Epithelial cell of prostate (primary cell): ENCODE data around the gene AKAP6.

Experiments
- DNase-seq: peaks from one replicate; pipeline ENCODE4 v3.0.0-alpha.2; 2011; ENCODE audit warnings: low read depth, low spot score
- H3K27ac ChIP-seq: fragments of 450-650 bp; 2 replicates; pipeline ENCODE4 v1.5.1; 2017; ENCODE audit warnings: mild to moderate bottlenecking

AKAP6 gene

DNA sequence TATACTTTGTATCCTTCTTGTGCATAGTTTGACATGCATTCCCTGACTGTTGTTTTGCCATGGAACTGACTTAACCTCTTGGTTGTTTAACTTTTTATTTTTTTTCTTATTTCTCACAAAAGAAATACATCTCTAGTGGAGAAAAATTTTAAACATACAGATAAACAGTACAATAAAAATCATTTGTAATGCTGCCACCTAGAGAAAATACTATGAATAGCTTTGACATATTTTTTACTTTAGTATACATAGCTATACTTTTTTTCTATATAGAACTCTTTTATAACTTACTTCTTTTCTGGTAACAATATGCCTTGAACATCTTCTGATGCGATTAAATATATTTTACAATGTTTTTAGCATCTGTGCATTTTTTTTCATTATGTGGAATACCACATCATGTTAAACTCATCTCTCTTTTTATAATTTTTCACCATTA is 184.5 kb downstream of the AKAP6 start:
- peak overlapping the region; percentile 43 for H3K27ac ChIP-seq
- no peak for DNase-seq

DNA sequence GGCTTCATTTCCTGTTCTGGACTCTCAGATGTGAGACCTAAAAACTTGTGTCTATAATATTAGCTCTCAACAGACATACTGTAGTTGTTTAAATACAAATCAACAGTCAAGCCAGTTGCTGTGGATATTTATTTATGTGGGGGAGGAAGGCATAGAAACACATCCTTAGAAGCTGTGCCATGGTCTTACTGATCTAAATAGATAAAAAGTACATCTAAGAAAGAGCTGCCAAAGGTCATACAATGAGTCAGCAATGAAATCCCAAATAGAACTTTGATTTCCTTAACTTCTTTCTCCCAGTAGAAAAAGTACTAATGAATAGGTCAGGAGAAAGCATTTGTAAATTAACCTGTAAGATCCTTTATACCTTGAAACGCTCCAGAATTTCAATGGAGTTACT is 185.1 kb downstream of the AKAP6 start:
- H3K27ac ChIP-seq: peak overlapping the region; percentile 43
- no peak for DNase-seq

DNA sequence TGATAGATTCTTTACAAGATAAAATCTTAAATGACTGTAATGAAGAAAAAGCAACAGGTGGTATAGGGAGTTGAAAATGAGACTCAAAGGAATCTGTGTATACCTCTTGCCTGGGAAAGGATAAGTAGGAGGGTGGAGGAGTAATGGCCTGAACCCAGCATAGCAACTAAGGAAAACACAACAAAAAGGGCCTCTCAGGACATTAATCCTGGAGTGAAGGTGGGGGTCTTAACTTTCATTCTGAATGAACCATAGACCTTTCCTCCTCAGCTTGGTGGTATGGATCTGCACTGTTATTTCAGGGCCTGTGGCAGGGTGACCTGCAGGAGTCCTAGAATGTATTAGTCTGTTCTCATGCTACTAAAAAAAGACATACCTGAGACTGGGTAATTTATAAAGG is 185.6 kb downstream of the AKAP6 start:
- no peak overlapping the region for H3K27ac ChIP-seq
- DNase-seq: no peak

DNA sequence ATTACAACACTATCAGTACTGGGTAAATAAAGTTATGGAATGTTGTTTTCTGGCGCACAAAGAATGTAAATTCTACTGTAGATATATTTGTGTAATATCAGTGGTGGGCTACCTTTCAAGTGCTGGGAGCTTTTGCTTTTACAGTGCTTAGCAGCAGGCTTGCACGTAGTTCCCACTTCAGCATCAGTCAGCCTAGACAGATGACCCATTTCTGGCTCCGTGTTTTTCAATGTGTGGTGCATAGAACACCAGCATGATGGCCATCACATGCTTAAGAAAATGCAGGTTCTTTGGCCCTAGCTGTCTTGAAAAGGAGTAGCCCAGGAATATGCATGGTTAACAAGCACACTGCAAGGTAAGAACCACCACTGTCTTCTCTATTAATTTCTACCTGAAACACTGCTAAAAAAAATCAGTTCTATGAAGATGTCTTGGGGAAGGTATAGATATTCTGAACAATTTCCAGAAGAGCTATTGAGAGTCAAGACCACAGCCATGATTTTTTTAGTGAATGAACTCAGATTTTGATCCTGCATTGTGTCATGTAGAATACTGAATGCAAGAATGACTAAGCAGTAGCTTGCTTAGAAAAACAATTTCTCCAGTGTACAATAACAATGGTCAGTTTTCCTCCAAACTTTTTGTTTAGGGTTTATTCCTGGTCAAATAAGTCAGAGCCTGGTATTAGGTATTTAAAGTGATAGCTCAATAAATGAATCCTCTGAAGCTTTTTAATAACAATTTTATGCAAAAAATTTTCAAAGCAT is 195.7 kb downstream of the AKAP6 start:
- H3K27ac ChIP-seq: no peak overlapping the region
- no peak for DNase-seq

DNA sequence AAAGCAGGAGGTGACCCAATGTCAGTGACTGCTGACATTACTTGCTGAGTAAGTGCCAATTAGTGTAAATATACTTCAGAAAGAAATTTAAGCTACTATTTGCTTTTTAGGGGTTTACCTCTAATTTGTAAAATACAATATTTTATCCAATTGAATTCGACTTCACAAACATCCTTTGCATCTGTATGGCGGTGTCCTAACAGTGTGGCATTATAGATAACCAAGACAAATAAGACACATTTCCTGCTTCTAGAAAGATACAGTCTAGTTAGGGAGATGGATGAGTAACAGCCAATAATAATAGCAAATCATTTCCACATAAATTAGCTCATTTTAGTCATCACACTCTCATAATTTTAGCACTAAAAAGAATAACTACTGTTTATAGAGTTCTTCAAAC is 196.5 kb downstream of the AKAP6 start:
- no peak for DNase-seq

DNA sequence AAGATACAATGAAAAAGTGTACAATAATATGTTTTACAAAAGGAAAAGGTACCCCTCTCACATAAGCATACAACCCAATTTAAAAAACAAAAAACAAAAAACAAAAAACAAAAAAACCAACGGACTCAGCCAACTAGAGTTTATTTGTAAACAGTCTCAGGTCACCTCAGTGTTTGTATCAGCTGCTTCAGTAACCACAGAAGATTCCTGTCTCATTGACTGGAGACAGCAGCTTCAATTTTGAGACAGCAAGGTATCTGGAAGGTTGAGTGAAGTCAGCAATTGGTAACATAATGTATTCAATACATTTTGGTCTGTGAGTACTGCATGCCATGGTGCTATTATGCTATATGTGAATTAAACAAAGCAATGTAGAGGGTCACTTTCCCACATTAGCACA is 201.7 kb downstream of the AKAP6 start:
- no peak overlapping the region for H3K27ac ChIP-seq

More for the DNA sequence above, 196.5 kb downstream of the AKAP6 start:
- H3K27ac ChIP-seq: no peak overlapping the region

DNA sequence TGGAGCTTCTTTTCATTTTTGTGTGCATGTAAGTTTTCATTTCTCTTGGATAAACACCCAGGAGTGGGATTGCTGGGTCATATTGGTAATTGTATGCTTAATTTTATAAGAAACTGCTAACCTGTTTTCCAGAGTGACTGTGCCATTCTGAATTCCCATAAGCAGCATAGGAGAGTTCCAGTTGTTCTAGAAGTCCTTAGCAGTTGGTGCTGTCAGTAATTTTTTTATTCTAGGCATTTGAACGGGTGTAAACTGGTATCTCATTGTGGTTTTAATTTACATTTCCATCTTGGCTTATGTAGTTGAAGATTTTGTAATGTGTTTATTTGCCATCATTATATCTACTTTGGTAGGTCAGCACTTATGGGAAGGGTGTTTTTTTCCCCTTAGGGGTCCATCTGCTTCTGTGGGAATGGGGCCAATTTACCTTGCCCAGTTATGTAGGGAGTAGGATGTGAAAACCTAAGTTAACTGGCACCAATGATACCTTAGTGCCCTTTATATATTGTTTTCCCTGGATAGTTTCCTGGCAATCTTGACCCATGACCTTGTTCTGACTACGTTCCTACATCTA is 202.9 kb downstream of the AKAP6 start:
- no peak overlapping the region for H3K27ac ChIP-seq
- DNase-seq: no peak

More for the DNA sequence above, 201.7 kb downstream of the AKAP6 start:
- DNase-seq: no peak

DNA sequence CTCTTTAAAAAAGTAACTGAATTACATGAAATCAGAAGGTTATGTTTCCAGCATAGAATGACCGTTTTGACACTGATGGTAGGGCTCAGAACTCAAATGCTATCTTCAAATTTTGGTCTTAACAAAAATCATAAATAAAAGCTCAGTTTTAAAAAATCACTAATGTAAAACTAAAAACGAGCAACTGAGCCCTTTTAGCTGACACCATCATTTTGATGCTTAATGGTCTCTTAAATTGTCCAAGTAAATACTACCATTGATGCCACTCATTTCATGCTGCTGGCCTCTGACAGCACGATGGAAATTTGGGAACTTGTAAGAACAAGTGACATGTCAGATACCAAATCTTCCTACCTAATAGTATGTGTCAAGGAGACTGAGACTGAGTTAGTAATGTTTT is 205.0 kb downstream of the AKAP6 start:
- no peak for DNase-seq
- H3K27ac ChIP-seq: no peak overlapping the region

DNA sequence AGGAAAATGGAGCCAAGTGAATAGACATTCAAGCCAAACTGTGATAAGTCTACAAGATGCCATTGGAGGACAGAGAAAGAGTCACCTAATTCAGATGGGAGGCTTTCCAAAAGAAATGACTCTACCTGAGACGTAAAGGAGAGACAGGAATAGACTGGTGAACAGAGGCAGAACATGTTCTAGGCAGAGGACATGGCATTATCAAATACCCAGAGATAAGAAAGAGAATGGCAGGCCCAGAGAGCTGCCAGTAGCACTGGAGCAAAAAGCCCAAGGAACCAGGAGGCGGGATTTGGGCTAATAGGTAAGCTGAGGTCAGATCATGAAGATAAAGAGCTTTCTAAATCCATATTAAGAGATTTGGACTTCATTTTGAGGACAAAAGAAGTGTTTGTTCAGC is 207.1 kb downstream of the AKAP6 start:
- no peak overlapping the region for H3K27ac ChIP-seq
- no peak for DNase-seq

DNA sequence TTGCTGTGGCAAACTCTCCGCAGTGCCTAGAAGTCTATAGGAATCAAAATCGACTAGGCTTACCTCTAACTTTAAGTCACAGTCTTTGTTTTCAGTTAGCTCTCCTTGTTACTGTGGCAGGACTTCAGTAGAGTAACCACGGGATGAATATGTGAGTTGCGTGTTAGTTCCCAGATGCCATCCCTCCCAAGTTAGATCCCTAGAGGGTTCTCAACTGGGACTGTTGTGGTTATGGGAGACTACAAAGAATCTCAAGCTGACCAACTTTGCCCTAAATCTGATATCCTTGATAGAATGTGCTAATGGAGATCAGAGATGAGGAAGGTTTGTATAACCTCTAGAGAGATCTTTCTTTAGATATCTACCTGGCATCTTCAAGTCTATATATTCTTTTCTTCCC is 208.1 kb downstream of the AKAP6 start:
- H3K27ac ChIP-seq: no peak overlapping the region
- DNase-seq: no peak

DNA sequence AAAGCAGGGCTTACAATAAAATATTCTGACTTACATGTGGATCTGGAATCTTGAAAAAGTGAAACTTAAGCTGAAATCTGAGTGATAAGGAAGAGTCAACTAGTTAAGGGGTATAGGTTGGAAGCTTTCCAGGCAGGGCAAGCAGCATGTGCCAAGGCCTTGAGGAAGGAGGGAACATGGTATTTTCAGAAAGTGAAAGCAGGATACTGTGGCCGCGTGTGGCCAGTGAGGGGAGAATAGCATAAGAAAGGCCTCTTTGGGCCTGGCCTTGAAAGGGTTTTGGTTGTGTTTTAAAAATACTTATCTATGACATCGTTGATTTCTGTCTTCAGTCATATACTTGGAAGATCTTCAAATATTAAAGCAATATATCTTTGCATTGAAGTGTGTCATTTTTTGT is 213.4 kb downstream of the AKAP6 start:
- no peak for DNase-seq

DNA sequence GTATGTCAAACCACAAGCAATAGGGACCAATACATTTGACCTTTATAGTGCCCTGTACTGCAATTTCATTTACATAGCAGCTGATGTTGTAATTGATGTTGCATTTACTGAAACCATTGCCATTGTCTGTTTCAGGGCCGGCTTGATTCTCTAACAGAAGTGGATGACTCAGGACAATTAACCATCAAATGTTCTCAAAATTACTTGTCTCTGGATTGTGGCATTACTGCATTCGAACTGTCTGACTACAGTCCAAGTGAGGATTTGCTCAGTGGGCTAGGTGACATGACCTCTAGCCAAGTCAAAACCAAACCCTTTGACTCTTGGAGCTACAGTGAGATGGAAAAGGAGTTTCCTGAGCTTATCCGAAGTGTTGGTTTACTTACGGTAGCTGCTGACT is 216.0 kb downstream of the AKAP6 start:
- no peak overlapping the region for H3K27ac ChIP-seq
- no peak for DNase-seq

More for the DNA sequence above, 213.4 kb downstream of the AKAP6 start:
- no peak overlapping the region for H3K27ac ChIP-seq

DNA sequence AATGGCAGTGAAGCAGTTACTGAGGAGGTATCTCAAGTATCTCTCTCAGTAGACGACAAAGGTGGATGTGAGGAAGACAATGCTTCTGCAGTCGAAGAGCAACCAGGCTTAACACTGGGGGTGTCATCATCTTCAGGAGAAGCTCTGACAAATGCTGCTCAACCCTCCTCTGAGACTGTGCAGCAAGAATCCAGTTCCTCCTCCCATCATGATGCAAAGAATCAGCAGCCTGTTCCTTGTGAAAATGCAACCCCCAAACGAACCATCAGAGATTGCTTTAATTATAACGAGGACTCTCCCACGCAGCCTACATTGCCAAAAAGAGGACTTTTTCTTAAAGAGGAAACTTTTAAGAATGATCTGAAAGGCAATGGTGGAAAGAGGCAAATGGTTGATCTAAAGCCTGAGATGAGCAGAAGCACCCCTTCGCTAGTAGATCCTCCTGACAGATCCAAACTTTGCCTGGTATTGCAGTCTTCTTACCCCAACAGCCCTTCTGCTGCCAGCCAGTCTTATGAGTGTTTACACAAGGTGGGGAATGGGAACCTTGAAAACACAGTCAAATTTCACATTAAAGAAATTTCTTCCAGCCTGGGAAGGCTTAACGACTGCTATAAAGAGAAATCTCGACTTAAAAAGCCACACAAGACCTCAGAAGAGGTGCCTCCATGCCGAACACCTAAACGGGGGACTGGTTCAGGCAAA is 216.6 kb downstream of the AKAP6 start:
- no peak overlapping the region for H3K27ac ChIP-seq
- DNase-seq: no peak

DNA sequence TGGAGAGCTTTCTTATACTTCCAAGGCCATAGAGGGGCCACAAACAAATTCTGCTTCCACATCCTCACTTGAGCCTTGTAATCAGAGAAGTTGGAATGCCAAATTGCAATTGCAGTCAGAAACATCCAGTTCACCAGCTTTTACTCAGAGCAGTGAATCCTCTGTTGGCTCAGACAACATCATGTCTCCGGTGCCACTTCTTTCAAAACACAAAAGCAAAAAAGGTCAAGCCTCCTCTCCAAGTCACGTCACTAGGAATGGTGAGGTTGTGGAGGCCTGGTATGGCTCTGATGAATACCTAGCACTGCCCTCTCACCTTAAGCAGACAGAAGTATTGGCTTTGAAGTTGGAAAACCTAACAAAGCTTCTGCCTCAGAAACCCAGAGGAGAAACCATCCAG is 217.1 kb downstream of the AKAP6 start:
- DNase-seq: no peak
- H3K27ac ChIP-seq: no peak overlapping the region

DNA sequence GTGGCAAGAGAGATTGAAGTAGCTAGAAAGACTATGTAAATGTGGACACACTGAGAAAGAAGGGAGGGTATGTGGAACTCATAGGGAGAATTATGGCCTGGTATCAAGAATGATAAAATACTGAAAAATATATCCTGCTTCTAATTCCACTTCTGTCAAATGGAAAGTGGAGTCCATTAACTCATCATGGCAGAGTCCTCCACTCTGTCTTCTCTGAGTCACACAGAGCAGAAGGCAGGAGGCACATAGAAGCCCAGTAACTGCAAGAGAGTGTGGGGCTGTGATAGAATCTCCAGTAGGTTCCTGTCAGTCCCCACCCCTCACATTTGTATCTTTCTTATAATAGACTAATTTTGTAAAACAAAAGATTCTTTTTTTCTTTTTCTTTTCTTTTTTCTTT is 223.7 kb downstream of the AKAP6 start:
- no peak overlapping the region for H3K27ac ChIP-seq
- DNase-seq: no peak

DNA sequence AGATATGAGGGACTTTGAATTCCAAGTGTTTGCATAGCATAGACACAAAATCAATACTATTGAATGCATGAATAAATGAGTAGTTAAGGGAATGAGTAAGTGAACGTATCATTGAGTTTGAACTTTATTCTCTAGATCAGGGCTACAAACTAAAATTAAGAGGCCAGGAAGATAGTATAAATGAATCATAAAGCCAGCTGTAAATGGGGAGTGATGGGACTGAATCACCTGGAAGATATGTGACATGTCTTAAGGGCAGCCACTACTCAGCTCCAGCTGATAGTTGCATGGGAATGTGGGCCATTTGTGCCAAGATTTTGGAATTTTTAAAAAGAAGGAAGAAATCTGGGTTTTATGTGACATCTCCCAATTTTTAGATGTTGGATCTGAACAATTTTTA is 229.9 kb downstream of the AKAP6 start:
- H3K27ac ChIP-seq: peak overlapping the region; percentile 51
- no peak for DNase-seq

DNA sequence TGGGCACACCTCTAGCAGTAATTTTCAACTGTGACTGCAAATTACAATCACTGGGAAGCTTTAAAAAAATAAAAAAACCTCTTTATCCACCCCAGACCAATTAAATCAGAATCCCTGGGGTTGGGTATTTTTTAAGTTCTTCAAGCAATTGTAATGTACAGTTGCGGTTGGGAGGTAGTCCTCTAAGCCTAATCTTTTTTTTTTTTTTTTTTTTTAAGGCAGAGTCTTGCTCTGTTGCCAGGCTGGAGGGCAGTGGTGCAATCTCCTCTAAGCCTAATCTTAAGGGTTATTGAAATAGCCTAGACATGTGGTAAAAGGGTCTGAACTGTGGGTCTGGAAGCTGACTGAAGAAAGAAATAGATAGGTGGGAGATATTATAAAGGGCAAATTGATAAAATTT is 230.5 kb downstream of the AKAP6 start:
- DNase-seq: no peak
- peak overlapping the region; percentile 51 for H3K27ac ChIP-seq

DNA sequence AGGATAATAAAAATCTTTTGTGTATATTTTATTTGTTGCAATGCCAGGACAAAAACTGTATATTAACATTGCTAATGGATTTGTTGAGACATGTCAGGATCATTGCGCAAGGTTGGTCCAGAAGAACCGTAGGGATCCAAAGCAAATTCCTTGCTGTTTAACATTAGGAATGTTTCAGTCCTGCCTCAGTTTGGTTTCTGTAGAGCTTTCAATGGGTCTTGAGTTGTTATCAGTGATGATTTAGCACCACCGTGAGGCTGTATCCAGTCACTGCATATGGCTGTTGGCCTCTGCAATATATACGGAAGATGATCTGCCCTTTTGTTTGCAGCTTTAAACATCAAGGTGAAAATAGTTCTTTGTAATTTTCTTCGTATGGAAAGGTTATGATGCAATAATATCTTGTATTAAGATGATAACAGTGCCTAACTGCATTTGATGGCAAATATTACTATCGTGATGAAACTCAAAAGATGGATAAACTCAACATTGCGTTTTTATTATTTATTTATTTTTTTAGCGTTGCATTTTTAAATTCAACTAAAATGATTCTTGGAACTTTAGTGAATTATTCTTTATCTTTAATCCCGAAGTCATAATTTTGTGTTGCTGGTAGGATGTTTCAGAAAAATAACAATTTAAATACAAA is 231.2 kb downstream of the AKAP6 start:
- DNase-seq: peak; percentile 44

DNA sequence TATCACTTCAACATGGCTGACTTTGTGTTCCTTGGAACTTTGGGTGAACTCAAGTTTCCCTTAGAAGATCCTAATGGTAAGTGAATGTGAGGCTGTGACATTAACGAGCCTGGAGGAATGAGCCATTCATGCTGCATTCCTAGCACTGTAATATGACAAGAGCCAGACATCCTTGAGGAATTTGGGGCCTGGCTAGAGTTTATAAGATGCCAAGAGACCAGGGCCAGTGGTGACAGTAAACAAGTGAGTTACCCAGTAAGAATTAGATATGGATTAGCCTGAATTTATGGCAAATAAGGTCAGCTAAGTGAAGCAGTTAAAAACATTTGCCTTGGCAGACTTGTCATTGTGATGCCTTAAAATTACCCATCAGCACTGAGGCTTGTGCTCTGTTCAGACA is 232.4 kb downstream of the AKAP6 start:
- H3K27ac ChIP-seq: no peak overlapping the region
- DNase-seq: no peak

More for the DNA sequence above, 231.2 kb downstream of the AKAP6 start:
- H3K27ac ChIP-seq: peak overlapping the region; percentile 51

DNA sequence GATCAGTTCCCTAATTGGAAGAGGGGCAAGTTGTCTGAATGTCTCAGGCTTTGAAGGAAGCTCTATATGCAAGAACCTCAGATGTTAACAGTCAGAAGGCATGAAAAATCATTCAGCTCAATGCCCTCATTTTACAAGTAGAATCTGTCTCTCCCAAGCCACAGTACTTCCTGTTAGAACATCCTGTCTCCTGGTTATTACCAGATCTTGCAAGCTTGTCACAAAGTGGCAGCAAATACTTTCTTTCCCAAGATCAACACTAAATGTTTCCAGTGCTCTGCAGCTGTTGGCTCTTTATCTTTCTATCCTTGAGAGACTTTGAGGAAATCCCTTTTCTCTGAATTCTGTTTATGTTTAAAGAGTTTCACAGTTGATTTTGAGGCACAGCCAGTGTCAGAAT is 235.5 kb downstream of the AKAP6 start:
- DNase-seq: no peak
- no peak overlapping the region for H3K27ac ChIP-seq

DNA sequence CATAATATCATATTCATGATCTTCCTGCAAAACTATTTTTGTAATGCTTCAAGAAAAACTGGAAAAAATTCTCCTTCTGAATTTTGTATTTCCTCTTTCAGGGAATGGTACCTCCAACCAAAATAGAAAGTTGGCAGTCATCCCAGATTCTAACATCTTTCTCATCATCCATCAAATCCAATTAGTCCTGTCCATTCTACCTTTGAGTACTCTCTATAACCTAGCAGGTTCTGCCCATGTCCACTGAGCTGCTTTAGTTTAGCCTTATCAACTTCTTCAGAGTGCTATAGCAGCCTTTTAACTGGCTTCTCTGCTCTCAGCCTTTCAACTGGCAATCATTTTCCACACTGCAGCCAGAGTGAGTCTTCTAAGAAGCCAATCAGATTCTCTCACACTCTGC is 236.2 kb downstream of the AKAP6 start:
- DNase-seq: no peak
- H3K27ac ChIP-seq: no peak overlapping the region
